PFSK-1 (cell line): ENCODE results near the gene PCA3.

Source experiments
- FOXP2 ChIP-seq: optimal IDR thresholded peaks from 2 replicates; pipeline ENCODE3; 2011; ENCODE audit warnings: borderline replicate concordance, control low read depth, inconsistent platforms; ENCODE audit not compliant: insufficient read depth; ENCODE audit errors: extremely low read length, extremely low read depth
- POLR2AphosphoS5 ChIP-seq: IDR thresholded peaks from 2 replicates; pipeline ENCODE4 v1.6.1; 2012; ENCODE audit warnings: low read depth, mild to moderate bottlenecking, control low read depth, low read length, moderate library complexity
- REST ChIP-seq, 2 experiments: IDR thresholded peaks; 2 replicates each; pipeline versions ENCODE4 v1.6.1 to v1.8.0; 2011 to 2012; ENCODE audit warnings: low read depth in 2 of 2, low read length in 2 of 2, control low read depth in 1 of 2, inconsistent platforms in 1 of 2, mild to moderate bottlenecking in 1 of 2, moderate library complexity in 1 of 2; ENCODE audit not compliant: insufficient read depth in 1 of 2
- SIN3A ChIP-seq: IDR thresholded peaks from 2 replicates; pipeline ENCODE4 v1.6.1; 2012; ENCODE audit warnings: mild to moderate bottlenecking, low read length, moderate library complexity, borderline replicate concordance; ENCODE audit not compliant: insufficient read depth
- TAF1 ChIP-seq: IDR thresholded peaks from 2 replicates; pipeline ENCODE4 v1.6.1; 2012; ENCODE audit warnings: low read length, control low read depth, borderline replicate concordance; ENCODE audit not compliant: insufficient read depth

PCA3 gene

GRCh38 chr9:76730801-76731200 is 33.4 kb upstream of the PCA3 start:
- no peak for TF ChIP-seq TAF1
- no peak for TF ChIP-seq FOXP2
- no peak for TF ChIP-seq REST (IDR thresholded peaks at IDR 0.05; ENCODE audit: insufficient read depth in 1 of 2, low read depth in 2 of 2, low read length in 2 of 2)
- TF ChIP-seq SIN3A = no peak
- TF ChIP-seq POLR2AphosphoS5 = no peak

- TF ChIP-seq FOXP2 (no peak), SIN3A (no peak)
Measured at GRCh38 chr9:76732341-76732958, 31.8 kb upstream of the PCA3 start.

- TF ChIP-seq FOXP2 (no peak), TAF1 (no peak), SIN3A (no peak), POLR2AphosphoS5 (no peak), REST (IDR thresholded peaks at IDR 0.05; ENCODE audit: insufficient read depth in 1 of 2, low read depth in 2 of 2, low read length in 2 of 2) (no peak)
Measured at GRCh38 chr9:76733096-76733495, 31.1 kb upstream of the PCA3 start.

GRCh38 chr9:76734716-76735115 is 29.5 kb upstream of the PCA3 start:
- no peak for TF ChIP-seq TAF1
- TF ChIP-seq POLR2AphosphoS5 = no peak
- no peak for TF ChIP-seq FOXP2
- TF ChIP-seq REST (IDR thresholded peaks at IDR 0.05; ENCODE audit: insufficient read depth in 1 of 2, low read depth in 2 of 2, low read length in 2 of 2) = no peak
- no peak for TF ChIP-seq SIN3A

GRCh38 chr9:76737154-76737902 is 26.9 kb upstream of the PCA3 start:
- TF ChIP-seq FOXP2 (no peak), SIN3A (no peak), TAF1 (no peak), POLR2AphosphoS5 (no peak), REST (IDR thresholded peaks at IDR 0.05; ENCODE audit: insufficient read depth in 1 of 2, low read depth in 2 of 2, low read length in 2 of 2) (no peak)
